ENCODE results near the gene PTPRS. TPM values are rescaled to one million over a fixed set of nuclear protein-coding genes. Genes with fewer than 3 reads are reported as not detected.
"Not testable (repeated sequence)": the region's sequence is repeated elsewhere in the genome, so short reads cannot be mapped to it uniquely, and the experiment has no call there.

Gene PTPRS
- total RNA-seq, 1 donor from 2014 or later, result 241 TPM

GRCh38 chr19:5330307-5330720 is 10.3 kb downstream of the PTPRS start:
- peaks cover 14% of the 10 kb centered on the region for H3K27me3 Mint-ChIP-seq (ENCODE audit: low read depth)
- H3K4me1 Mint-ChIP-seq, result no peaks in the 10 kb centered on the region
- H3K27ac Mint-ChIP-seq, result no peak overlapping the region
- H3K9me3 Mint-ChIP-seq, result no peaks in the 10 kb centered on the region
- no peak for TF ChIP-seq CTCF (IDR thresholded peaks at IDR 0.05; ENCODE audit: unreplicated experiment)
- no peaks in the 10 kb centered on the region for H3K36me3 Mint-ChIP-seq
- H3K4me3 Mint-ChIP-seq, result no peak overlapping the region
- no peak for DNase-seq (ENCODE audit: low spot score in 2 of 2, unreplicated experiment in 2 of 2)

- Mint-ChIP-seq H3K4me3 (no peak overlapping the region), H3K4me1 (no peaks in the 10 kb centered on the region), H3K9me3 (peaks cover 3% of the 10 kb centered on the region), H3K27ac (no peak overlapping the region), H3K36me3 (peaks cover 3% of the 10 kb centered on the region), H3K27me3 (ENCODE audit: low read depth) (peaks cover 4% of the 10 kb centered on the region)
- no peak for TF ChIP-seq CTCF (IDR thresholded peaks at IDR 0.05; ENCODE audit: unreplicated experiment)
- no peak for DNase-seq (ENCODE audit: low spot score in 2 of 2, unreplicated experiment in 2 of 2)
Measured at GRCh38 chr19:5329141-5329540, 11.5 kb downstream of the PTPRS start.

- not testable (repeated sequence) for H3K4me1 Mint-ChIP-seq; H3K27ac Mint-ChIP-seq; H3K4me3 Mint-ChIP-seq; H3K27me3 Mint-ChIP-seq (ENCODE audit: low read depth); H3K9me3 Mint-ChIP-seq; H3K36me3 Mint-ChIP-seq; DNase-seq (ENCODE audit: low spot score in 2 of 2, unreplicated experiment in 2 of 2)
Measured at GRCh38 chr19:5328407-5328806, 12.2 kb downstream of the PTPRS start.

GRCh38 chr19:5326986-5327623 is 13.5 kb downstream of the PTPRS start:
- H3K4me3 Mint-ChIP-seq, result no peak overlapping the region
- TF ChIP-seq CTCF (IDR thresholded peaks at IDR 0.05; ENCODE audit: unreplicated experiment), result no peak
- DNase-seq (ENCODE audit: low spot score in 2 of 2, unreplicated experiment in 2 of 2), result no peak
- H3K9me3 Mint-ChIP-seq, result peaks cover 3% of the 10 kb centered on the region
- peaks cover 4% of the 10 kb centered on the region for H3K36me3 Mint-ChIP-seq
- H3K4me1 Mint-ChIP-seq, result no peaks in the 10 kb centered on the region
- H3K27ac Mint-ChIP-seq, result no peak overlapping the region
- H3K27me3 Mint-ChIP-seq (ENCODE audit: low read depth), result peaks cover 3% of the 10 kb centered on the region

- Mint-ChIP-seq H3K27me3 (ENCODE audit: low read depth) (peaks cover 3% of the 10 kb centered on the region), H3K4me3 (no peak overlapping the region), H3K27ac (no peak overlapping the region), H3K36me3 (peaks cover 4% of the 10 kb centered on the region), H3K9me3 (peaks cover 3% of the 10 kb centered on the region), H3K4me1 (no peaks in the 10 kb centered on the region)
- DNase-seq (ENCODE audit: low spot score in 2 of 2, unreplicated experiment in 2 of 2), result no peak
- TF ChIP-seq CTCF (IDR thresholded peaks at IDR 0.05; ENCODE audit: unreplicated experiment), result no peak
Measured at GRCh38 chr19:5326545-5326944, 14.1 kb downstream of the PTPRS start.

- no peak for TF ChIP-seq CTCF (IDR thresholded peaks at IDR 0.05; ENCODE audit: unreplicated experiment)
- peaks cover 3% of the 10 kb centered on the region for H3K27me3 Mint-ChIP-seq (ENCODE audit: low read depth)
- peaks cover 4% of the 10 kb centered on the region for H3K36me3 Mint-ChIP-seq
- peaks cover 3% of the 10 kb centered on the region for H3K9me3 Mint-ChIP-seq
- H3K27ac Mint-ChIP-seq, result no peak overlapping the region
- H3K4me1 Mint-ChIP-seq, result no peaks in the 10 kb centered on the region
- no peak for DNase-seq (ENCODE audit: low spot score in 2 of 2, unreplicated experiment in 2 of 2)
- no peak overlapping the region for H3K4me3 Mint-ChIP-seq
Measured at GRCh38 chr19:5324947-5325346, 15.7 kb downstream of the PTPRS start.
